ENCODE data around the gene FRAS1.

The FRAS1 gene

GRCh38 chr4:78331965-78332364 lies 274.8 kb downstream of the FRAS1 start:
- DNase-seq, result no peak

GRCh38 chr4:78332976-78333375 lies 275.9 kb downstream of the FRAS1 start:
- DNase-seq, result no peak

GRCh38 chr4:78336093-78336943 lies 279.2 kb downstream of the FRAS1 start:
- no peak for DNase-seq

- DNase-seq, result no peak
Measured at GRCh38 chr4:78337244-78338020, 280.3 kb downstream of the FRAS1 start.

- no peak for DNase-seq
Measured at GRCh38 chr4:78342125-78342524, 285.0 kb downstream of the FRAS1 start.

GRCh38 chr4:78343682-78344081 lies 286.6 kb downstream of the FRAS1 start:
- DNase-seq, result no peak

GRCh38 chr4:78345237-78345636 lies 288.1 kb downstream of the FRAS1 start:
- DNase-seq, result peak in 1 of 3 donors; percentile 3

- no peak for DNase-seq
Measured at GRCh38 chr4:78346222-78346621, 289.1 kb downstream of the FRAS1 start.

GRCh38 chr4:78347527-78347926 lies 290.4 kb downstream of the FRAS1 start:
- DNase-seq, result no peak

GRCh38 chr4:78353921-78354320 lies 296.8 kb downstream of the FRAS1 start:
- no peak for DNase-seq

- no peak for DNase-seq
Measured at GRCh38 chr4:78354782-78355181, 297.7 kb downstream of the FRAS1 start.

- no peak for DNase-seq
Measured at GRCh38 chr4:78355306-78355705, 298.2 kb downstream of the FRAS1 start.

- no peak for DNase-seq
Measured at GRCh38 chr4:78356251-78356786, 299.2 kb downstream of the FRAS1 start.

- DNase-seq, result no peak
Measured at GRCh38 chr4:78357122-78357521, 300.0 kb downstream of the FRAS1 start.

- no peak for DNase-seq
Measured at GRCh38 chr4:78360466-78360865, 303.3 kb downstream of the FRAS1 start.

GRCh38 chr4:78361621-78362120 lies 304.5 kb downstream of the FRAS1 start:
- no peak for DNase-seq

GRCh38 chr4:78362310-78362709 lies 305.2 kb downstream of the FRAS1 start:
- DNase-seq, result no peak

GRCh38 chr4:78363031-78363570 lies 306.0 kb downstream of the FRAS1 start:
- no peak for DNase-seq

GRCh38 chr4:78369679-78370078 lies 312.6 kb downstream of the FRAS1 start:
- DNase-seq, result no peak

GRCh38 chr4:78370631-78371372 lies 313.7 kb downstream of the FRAS1 start:
- DNase-seq, result no peak

GRCh38 chr4:78372355-78372988 lies 315.3 kb downstream of the FRAS1 start:
- no peak for DNase-seq

GRCh38 chr4:78377555-78377954 lies 320.4 kb downstream of the FRAS1 start:
- DNase-seq, result no peak

Data from suppressor macrophage treated with lipopolysaccharide for 1 hour (primary cell).